GM19025 (cell line): ENCODE data around the gene MACROD2.

Experiments
- ATAC-seq: cut with Tn5 transposase; IDR thresholded peaks from one replicate; pipeline ENCODE4 v1.9.1; 2021; ENCODE audit warnings: mild to moderate bottlenecking, low read depth, moderate library complexity; ENCODE audit not compliant: unreplicated experiment

The MACROD2 gene

GRCh38 chr20:15859061-15859460 lies 1863.7 kb downstream of the MACROD2 start:
- ATAC-seq, result no peak

GRCh38 chr20:15860850-15861249 lies 1865.5 kb downstream of the MACROD2 start:
- ATAC-seq, result no peak

DNA sequence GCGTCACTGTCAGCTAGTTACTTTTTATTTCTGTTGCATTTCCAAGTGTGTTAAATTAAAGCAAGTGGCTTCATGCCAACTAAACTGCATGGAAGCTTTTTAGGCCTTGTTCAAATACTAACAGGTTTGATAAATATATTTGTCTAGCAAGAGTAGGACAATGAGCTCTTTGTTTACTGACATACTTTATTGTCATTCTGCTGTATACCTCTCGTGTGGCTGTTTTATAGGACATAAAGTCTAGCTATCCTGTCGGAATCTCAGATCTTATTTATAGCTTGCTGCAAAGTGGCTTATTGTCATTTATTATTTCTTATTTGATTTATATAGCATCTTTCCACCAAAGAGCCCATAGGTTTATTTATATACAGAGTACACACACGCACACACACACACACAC lies 1866.9 kb downstream of the MACROD2 start:
- ATAC-seq, result no peak

- no peak for ATAC-seq
These were observed 1868.4 kb downstream of the MACROD2 start for GRCh38 chr20:15863735-15864134.

DNA sequence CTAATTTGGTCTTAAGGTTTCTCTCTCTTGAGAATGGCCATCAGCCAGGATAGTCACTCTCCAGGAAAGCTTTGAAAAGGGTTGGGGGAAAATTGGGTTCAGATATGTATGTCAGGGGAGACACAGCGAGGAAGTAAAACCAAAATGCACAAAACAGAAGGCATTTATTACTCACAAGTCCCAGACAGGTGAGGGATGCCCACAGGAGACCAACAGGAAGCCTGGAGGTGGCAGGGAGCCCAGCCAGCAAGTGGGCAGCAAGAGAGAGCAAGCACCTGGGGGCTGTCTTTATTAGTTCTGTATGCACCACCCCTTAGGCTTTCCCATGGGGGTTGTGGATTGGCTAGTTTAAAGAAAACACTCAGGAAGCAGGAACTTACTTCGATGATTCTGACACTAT lies 1870.2 kb downstream of the MACROD2 start:
- ATAC-seq, result no peak

- ATAC-seq, result no peak
These were observed 1871.8 kb downstream of the MACROD2 start for GRCh38 chr20:15866916-15867730.

- ATAC-seq, result no peak
These were observed 1872.6 kb downstream of the MACROD2 start for GRCh38 chr20:15867899-15868298.

GRCh38 chr20:15875446-15875845 lies 1880.1 kb downstream of the MACROD2 start:
- ATAC-seq, result no peak

- peak; percentile 71 for ATAC-seq
These were observed 1887.2 kb downstream of the MACROD2 start for GRCh38 chr20:15882553-15882952.

- ATAC-seq, result no peak
These were observed 1890.9 kb downstream of the MACROD2 start for GRCh38 chr20:15886250-15886649.

DNA sequence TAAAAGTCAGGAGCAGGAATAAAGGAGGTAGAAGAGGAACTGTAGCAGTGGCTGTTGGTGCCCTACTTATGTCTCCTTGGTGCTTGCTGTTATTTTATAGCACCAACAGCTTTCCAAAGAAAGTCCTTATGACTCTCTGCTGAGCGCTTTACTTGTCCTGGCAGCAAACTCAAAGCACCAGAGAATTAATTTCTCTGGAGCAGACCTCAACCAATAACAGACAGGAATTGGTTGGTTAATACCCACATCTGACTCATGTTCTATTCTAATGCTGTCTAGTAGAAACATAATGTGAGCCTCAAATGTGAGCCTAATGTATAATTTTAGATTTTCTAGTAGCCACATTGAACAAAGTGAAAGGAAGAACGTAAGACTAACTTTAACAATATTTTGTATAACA lies 1892.1 kb downstream of the MACROD2 start:
- no peak for ATAC-seq

DNA sequence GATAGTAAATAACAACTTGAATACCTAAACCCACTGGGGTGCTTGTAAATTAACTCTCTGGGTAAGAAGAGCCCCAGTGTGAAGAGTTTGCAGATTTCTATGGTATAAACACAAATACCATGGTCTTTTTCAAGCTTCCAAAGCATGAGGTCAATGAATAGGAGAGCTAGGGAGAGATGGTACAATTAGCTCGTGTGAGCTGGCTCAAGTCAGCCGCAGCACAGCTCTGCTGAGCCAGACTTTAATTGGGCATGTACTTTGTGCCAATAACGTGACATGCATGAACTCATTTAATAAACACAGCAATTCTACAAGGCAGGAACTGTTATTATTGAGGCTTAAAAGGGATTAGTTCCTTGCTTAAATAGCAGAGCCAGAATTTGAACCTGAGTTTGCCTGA lies 1893.7 kb downstream of the MACROD2 start:
- no peak for ATAC-seq

GRCh38 chr20:15889514-15890256 lies 1894.4 kb downstream of the MACROD2 start:
- ATAC-seq, result no peak

GRCh38 chr20:15890407-15890982 lies 1895.2 kb downstream of the MACROD2 start:
- ATAC-seq, result no peak

- ATAC-seq, result no peak
These were observed 1899.8 kb downstream of the MACROD2 start for GRCh38 chr20:15895126-15895525.

DNA sequence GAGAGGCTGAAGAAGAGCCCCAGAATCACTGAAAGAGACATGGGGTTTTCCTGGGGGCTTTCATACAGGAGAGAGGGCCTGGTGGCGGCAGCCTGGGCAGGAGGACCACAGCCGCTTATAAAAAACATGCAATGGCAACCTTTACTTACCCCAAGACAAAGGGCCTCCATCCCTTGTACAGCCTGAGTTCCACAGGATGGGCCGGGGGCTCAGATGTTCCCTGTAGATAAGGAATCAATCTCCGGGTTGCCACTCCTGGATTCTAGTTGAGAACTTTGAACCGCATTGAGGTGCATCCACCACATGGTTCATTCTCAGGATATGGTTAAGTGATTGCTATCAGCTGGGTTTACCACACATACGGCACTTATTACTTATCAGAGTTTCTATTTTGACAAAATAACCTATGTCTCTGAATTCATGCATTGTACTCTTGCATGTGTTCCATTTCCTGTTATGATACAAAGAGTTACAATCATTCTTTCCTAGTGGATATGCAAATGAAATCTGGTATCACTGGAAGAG lies 1900.3 kb downstream of the MACROD2 start:
- peak; percentile 84 for ATAC-seq

GRCh38 chr20:15899967-15900366 lies 1904.7 kb downstream of the MACROD2 start:
- no peak for ATAC-seq

DNA sequence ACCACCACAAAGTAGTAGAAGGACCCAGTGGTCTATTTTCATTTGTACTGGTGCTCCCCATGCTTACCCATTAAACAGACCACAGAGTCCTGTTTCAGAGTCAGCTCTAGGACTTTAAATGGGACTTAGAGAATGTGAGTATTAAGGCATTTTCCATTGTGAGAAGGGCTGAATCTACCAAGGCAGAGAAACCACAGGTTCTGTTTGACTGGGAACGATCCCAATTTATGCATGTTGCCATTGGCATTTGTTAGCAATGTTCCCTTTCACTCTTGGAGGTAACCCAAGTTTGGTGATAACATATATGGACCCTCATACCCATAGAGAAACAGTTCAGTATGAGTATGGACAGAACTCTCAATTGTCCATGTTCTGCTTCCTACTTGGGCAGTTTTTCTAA lies 1905.1 kb downstream of the MACROD2 start:
- no peak for ATAC-seq

DNA sequence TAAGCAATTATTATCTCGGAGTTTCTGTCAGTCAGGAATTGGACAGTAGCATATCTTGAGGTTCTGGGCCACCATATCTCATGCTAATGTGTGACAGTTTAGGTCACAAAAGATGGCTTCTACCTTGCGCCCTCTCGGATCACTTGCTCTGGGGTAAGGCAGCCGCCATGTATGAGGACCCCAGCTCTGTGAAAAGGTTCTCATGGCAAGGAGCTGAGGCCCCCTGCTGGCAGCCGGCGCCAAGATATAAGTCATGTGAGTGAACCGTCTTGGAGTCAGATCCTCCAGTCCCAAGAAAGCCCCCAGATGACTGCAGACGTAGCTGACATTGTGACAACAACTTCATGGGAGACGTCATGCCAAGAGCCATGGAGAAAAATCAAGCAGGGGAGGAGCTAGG lies 1907.2 kb downstream of the MACROD2 start:
- no peak for ATAC-seq

DNA sequence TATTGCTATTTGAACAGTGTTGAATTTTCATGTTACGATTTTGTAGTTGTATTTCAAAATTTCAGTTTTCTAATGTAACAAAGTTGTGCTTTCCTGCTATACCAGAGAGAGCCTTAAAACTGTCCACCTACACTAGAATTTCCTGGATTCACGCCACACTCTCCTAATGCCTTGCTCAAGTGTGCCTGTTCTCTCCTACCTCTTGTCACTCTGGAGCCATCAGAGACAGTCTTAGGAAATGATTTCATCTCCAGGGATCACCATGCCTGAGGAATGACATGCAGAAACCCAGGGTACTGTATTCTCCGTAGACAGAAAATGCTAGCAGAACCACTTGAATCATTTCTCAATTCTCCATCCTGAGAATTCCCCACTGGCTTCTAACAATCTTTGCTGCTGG lies 1910.3 kb downstream of the MACROD2 start:
- ATAC-seq, result no peak

GRCh38 chr20:15909995-15910394 lies 1914.7 kb downstream of the MACROD2 start:
- no peak for ATAC-seq
